ENCODE results near the gene CAMK2B.
A peak's percentile ranks its signal among the peaks of the same experiment; 100 is the strongest.

DNA sequence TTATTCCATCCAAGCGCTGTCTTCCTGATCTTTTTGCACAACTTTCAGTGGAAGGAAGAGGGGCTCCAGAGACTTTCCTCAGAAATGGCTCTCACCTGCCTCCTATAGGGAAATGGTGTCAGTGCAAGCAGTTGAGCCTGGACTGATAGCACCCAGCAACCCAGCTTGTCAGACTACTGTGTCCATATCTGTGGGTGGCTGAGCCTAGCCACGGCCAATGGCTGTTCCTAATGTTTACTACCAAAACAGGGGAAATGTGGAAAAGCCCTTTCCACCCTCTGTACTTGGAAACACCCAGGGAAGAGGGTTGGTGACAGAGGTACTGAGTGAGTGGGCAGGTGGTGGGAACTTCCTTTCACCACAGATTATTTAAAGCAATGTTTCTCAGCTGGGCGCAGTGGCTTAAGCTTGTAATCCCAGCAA, 128.9 kb downstream of the CAMK2B start:
- TF ChIP-seq, protein P1, sequence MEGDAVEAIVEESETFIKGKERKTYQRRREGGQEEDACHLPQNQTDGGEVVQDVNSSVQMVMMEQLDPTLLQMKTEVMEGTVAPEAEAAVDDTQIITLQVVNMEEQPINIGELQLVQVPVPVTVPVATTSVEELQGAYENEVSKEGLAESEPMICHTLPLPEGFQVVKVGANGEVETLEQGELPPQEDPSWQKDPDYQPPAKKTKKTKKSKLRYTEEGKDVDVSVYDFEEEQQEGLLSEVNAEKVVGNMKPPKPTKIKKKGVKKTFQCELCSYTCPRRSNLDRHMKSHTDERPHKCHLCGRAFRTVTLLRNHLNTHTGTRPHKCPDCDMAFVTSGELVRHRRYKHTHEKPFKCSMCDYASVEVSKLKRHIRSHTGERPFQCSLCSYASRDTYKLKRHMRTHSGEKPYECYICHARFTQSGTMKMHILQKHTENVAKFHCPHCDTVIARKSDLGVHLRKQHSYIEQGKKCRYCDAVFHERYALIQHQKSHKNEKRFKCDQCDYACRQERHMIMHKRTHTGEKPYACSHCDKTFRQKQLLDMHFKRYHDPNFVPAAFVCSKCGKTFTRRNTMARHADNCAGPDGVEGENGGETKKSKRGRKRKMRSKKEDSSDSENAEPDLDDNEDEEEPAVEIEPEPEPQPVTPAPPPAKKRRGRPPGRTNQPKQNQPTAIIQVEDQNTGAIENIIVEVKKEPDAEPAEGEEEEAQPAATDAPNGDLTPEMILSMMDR (IDR thresholded peaks at IDR 0.05 in 4 of 5, conservative IDR thresholded peaks at IDR 0.05 in 1 of 5): peak in 4 of 5 experiments; percentile 18 to 59 (median 48)
- no peak for TF ChIP-seq POLR2A (IDR thresholded peaks at IDR 0.05)

All from gastrocnemius medialis (tissue), 4 donors.